ENCODE measurements around the gene FNBP1.

DNA sequence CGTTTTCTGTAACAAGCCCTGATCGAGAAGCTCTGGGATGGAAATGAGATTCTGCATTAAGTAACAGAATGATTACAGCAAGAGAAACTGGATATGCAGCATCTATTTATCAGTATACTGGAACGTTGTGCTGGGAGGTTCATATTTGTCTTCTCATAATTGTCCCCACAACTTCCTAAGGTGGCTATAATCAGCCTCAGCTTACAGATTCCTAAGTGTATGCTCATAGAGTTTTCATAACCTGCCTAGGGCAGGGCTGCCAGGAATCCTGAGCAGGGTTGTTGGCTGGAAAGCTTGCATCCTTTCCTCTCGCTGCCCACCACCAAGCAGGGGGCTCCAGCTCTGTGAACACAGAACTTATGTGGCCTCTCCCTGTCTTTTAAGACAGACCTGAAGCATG is 70.2 kb downstream of the FNBP1 start:
- TF ChIP-seq, protein P1, sequence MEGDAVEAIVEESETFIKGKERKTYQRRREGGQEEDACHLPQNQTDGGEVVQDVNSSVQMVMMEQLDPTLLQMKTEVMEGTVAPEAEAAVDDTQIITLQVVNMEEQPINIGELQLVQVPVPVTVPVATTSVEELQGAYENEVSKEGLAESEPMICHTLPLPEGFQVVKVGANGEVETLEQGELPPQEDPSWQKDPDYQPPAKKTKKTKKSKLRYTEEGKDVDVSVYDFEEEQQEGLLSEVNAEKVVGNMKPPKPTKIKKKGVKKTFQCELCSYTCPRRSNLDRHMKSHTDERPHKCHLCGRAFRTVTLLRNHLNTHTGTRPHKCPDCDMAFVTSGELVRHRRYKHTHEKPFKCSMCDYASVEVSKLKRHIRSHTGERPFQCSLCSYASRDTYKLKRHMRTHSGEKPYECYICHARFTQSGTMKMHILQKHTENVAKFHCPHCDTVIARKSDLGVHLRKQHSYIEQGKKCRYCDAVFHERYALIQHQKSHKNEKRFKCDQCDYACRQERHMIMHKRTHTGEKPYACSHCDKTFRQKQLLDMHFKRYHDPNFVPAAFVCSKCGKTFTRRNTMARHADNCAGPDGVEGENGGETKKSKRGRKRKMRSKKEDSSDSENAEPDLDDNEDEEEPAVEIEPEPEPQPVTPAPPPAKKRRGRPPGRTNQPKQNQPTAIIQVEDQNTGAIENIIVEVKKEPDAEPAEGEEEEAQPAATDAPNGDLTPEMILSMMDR (IDR thresholded peaks at IDR 0.05) = no peak
- TF ChIP-seq EZH2 (IDR thresholded peaks at IDR 0.05; ENCODE audit: borderline replicate concordance, insufficient read depth, low read depth, low read length, poor library complexity, severe bottlenecking) = no peak

Measured in B cell (primary cell).